Stimulated activated CD4-positive, alpha-beta T cell treated with anti-CD3 and anti-CD28 coated beads, Interleukin-2, amount 100 ng/mL, for 48 hours (primary cell): ENCODE measurements around the gene KRT39.

ENCODE experiments used
- DNase-seq, 2 donors: peaks; one replicate each; pipeline ENCODE4 v3.0.0-alpha.2; 2020

Gene KRT39

DNA sequence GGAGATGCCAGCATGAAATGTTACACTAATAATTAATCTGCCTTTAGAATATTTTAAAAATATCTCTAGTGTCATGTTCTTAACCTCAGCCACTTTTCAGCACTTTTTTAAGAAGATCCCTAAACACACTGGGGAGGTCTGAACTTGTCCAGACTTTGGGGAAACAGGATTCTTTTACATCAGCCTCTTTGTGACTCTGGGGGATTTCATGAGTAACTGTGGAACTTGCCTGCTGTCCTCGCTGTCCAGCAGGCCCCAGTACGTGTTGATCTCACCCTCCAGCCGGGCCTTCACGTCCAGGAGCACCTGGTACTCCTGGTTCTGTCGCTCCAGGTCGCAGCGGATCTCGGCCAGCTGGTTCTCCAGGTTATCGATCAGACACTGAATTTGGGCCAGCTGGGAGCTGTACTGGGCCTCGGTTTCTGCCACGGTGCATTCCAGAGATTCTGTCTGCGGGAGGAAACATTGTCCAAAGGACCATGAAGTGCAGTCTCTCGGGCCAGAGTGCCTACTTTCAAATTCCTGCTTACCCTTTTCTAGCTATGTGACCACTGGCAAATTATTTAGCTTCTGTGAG, 11.9 kb upstream of the KRT39 start:
- DNase-seq: no peak

DNA sequence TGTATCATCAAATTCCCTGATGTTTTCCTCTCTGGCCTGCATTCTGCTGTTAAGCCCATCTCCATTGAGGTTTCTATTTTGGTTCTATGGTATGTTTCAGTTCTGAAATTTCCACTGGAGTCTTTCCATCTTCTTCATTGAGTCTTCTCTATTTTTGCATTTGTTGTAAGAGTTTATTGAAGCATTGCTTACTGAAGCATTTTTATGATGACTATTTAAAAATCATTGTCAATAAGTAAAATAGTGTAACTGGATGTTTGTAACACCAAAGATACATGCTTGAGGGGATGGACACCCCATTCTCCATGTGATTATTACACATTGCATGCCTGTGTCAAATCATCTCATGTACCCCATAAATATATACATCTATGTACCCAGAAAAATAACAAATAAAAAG, 8.8 kb upstream of the KRT39 start:
- DNase-seq: no peak

DNA sequence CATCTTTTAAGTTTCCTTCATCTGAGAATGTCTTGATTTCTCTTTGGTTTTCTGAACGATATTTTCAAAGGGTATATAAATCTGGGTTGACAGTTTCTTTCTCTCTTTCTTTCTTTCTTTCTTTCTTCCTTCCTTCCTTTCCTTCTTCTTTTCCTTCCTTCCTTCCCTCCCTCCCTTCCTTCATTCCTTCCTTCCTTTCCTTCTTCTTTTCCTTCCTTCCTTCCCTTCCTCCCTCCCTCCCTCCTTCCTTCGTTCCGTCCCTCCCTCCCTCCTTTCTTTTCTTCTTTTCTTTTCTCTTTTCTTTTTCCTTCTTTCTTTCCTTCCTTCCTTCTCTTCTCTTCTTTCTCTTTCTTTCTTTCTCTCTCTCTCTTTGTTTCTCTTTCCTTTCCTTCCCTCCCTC, 7.6 kb upstream of the KRT39 start:
- no peak for DNase-seq

DNA sequence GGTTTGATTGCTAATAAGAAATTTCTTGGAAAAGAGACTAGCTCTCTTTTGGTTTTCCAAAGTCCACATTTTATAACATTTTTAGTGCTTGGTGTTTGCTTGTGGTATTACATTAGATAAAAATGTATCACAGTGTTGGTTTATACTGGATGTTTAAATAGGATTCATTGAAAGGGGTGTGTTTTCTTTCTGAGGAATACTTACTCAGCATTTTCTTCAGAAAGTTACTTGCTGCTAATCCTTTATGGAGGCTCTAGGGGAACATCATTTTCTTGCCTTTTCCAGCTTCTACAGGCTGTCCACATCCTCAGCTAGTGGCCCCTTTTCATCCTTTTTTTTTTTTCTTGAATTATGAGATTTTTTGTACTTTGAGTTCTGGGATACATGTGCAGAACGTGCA, 834 bp upstream of the KRT39 start:
- no peak for DNase-seq

DNA sequence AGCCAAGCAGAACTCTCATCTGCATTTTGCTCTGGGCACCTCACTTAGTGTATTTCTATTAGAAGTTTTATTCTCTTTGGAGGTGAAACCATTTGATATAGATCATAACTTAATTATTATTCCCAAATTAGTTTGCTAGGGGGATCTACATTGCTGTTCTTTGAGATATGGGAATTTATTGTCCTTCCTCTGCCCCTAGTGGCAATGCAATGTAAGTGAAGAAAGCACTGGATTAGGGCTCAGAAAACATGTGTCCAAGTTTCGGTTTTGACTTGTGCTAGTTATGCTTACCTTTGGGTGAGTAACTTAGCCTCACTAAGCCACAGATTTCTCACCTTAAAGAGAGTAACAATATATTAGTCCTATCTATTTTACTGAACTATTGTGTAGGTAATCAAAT, 2.9 kb downstream of the KRT39 start:
- DNase-seq: no peak

DNA sequence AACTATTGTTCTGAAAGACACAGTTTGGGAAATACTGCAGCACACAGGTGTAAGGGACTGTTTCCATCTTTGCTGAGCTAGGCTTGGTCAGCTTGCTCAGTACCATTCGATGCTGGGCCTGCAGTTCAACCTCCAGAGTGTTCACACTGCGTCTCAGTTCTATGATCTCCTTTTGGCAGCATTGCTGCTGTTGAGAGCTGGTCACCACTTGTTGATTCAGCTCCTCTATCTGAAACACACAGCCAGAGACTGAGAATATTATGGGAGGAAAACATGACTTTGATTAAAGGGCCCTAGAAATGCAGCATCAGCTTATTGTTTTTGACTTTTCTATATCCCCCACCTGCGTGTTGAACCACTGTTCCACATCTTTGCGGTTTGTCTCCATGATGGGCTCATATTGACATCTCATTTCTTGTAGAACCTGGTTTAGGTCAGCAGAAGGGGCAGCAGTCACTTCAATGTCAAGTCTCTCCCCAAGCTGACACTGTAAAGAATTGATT, 4.6 kb downstream of the KRT39 start:
- DNase-seq: no peak

DNA sequence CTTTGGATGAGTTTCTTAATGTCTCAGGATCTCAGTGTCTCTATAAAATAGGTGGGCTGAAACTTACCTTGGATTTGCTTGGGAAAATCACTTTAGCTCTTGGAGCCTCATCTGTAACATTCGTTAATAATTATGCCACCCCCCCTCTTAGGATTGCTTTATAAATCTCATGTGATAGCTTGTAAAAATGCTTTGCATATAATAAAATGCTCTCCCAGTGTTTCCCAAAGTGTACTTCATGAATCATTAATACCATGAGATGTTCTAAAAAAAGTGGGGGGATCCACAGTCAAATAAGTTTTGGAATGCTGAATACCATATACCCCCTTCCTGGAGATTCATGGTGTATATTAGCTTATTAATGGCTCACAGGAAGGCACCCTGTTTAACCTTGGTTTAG, 5.2 kb downstream of the KRT39 start:
- DNase-seq: no peak

DNA sequence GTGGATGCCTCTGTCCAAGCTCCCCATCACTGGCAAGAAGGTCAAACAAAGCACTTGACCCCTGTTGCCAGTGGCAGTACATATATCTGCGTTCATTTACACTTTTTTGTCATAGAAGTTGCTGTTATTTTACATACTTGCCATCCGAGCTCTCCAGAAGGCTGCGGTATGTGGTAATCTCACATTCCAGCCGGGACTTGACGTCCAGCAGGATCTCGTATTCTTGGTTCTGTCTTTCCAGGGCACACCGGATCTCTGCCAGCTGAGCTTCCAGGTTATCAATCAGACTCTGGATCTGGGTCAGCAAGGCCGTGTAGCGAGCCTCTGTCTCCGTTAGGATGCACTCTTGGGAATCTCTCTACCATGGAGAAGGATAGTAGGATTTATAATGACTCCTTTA, 6.6 kb downstream of the KRT39 start:
- no peak for DNase-seq

DNA sequence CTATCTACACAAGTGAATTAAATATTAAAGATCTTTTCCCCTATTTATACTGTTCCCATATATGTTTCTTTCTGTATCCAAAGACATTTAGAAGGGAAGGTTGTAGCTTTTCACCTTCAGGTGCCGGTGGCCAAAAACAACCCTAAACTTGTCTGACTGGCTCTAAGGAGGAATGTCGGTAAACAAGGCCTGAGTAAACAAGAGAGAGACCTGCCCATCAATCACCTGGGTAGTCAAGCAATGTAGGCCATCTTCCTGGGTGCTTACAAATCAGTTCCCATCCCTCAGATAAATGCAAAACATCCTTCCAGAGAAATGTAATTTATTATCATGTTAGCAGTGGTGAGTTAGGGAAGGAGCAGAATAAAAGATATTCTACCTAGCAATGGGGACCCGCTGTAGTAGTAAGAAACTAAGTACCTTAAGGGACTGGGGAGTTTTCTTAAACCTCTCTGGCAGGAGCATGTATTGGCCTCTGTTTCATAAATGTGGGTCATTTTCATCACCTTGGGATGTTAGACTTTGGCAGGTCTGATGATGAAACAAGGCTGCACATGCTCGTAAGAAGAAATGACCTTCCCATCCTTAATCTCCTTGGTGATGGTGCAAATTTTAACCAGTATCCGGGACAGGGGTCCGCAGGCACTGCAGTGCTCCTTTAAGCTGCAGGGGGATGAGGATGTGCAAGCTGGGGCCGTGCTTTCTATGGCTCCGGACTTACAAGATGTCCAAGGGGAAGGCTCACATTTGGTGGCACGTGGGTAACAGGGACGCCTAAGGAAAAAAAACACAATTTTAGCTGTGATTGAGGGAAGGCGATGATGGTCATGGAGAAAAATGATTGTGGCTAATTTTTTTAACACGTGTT, 8.4 kb downstream of the KRT39 start:
- no peak for DNase-seq

DNA sequence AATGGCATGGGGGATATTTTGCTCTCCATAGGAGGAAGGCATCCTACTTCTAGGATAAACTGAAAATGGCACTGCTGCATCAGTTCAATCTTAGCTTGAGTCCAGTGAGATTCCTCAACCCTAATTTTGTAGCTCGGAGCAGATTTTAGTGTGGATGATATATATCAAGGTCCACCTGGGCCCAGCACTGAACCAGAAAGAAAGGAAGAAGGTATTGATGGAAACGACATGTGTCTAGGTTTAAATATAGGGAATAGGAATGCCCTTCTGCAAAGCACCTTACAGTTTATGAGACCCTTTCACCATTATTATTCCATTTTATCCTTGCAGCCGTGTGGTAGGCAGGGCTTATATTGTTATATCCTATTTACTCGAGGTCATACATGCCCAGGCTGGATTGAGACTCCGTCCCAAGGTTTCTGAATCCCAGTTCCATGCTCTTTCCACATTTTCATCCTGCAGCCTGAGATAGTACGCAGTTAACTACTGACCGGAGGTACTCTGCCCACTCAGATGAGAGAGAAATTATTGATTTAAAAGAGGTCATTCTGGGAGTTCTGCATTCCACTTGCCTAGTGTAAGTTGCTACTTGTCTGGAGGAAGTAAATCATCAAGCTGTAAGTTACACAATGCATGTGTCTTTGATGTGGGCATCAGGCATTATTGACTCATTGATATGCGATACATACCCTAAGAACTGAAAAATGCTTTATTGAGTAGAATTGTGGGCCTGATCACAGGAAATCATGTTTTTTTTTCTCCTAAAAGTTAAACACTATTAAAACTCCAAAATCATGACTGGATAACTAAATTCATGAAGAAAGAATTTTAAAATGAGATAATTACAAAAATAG, 10.1 kb downstream of the KRT39 start:
- no peak for DNase-seq

DNA sequence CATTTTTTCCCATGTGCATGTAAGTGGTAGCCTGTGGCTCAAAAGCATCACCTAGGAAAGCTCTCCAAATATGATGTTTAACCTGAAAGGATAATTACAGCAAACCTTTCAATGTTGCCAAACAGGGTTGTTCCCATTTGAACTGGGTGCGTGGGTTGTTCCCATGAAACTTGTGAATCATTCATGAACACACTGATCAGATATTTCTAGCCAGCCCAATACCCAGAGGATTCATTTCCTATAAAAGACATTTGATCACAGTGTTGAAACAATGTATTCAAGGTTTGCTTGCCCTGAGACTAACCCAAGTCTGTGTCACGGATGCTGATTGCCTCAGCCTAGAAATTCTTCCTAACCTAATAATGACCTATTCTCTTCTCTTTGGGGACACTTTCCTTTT, 12.9 kb downstream of the KRT39 start:
- DNase-seq: peak in 1 of 2 donors; percentile 11

DNA sequence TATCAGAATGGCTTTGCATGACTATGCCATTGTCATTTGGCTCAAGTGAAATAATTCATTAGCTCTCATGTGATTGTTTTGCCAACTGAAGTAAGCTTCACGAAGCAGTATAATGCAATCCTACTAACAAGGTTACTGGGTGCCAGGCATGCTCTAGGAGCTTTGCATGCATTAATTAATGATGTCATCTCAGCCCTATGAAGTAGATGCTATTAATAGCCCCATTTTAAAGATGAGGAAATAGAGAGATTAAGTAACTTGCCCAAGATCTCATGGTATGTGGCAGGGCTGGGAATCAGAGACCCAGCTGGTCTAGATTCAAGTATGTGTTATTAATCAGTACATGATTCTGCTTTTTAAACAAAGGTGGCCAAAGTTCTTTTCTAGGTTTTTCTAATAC, 14.1 kb downstream of the KRT39 start:
- DNase-seq: no peak

DNA sequence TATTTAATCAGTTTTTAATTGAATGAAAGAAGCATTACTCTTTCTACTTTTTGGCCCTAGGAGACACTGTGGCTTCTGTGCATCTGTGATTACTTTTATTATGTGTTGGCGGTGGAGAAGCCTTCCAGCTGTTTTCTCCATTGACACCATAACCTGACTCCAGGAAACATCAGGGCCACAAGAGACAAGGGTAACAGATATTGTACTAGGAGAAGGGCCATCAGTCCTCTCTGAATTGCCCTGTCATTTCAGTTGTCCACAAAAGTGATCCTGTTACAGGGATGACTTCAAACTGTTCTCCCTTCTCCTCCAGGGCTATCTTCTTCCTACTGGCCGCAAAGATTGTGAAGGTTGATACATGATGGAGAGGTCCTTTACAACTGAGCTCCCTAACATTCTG, 14.6 kb downstream of the KRT39 start:
- DNase-seq: no peak

DNA sequence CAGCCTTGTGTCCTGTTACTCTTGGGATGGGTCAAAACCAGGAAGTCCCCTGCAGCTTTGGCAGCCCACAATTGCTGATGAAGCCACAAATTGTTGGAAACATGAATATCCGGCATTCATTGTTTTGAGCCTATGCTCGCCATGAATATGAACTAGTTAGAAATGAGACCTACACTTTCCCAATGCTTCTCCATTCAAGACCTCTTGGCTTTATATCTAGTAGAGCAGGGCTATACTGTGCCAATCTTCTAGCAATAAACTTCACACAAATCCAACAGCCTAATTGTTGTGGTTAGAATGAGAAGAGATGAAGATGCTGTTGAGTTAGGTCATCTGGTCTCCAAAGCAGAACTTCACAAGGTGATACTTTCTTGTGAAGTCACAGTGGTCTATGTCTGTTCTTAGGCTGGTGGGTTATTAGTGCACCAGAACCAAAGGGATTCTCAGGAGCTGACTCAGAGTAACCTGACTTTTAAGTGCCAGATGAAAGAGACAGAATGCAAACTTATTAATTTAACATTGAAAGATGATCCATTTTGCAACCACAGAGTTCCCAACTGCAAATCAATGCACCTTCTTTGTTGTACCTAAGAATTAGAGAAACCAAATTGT, 15.6 kb downstream of the KRT39 start:
- no peak for DNase-seq

DNA sequence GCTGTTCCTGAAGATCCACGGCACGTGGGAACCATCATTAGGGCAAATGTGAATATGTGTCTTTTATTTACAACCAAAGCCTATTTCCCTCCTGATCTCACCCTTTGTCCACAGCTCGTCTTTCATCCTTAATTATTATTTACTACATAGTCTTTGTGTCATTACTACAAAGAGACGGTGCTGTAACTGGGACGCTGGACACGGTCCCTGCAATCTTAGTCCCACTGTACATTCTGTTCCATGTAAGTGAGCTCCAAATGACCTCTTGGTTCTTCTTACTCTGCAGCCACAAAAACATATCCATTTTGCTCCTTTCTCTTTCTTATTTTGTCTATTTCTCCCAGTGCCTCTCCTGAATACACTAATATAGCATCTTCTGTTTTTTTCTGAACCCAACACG, 16.6 kb downstream of the KRT39 start:
- no peak for DNase-seq

DNA sequence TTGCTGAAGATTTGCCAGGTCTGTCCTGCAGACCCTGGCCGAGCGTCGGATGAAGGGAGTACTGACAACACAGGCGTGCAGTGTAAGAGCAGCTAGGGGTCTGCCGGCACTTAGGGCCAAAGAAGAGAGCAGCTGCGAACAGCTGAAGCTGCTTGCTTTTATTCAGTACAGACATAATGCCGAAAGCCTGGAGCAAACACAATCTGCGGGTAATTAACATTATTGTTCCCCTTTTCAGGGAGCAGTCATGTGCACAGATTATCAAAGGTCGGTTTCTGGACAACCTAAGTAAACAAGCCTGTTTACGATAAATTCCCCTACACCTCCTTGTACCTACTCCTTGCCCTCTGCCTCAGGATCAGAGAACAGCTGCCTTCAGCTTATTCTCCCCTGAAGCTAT, 17.3 kb downstream of the KRT39 start:
- DNase-seq: no peak

DNA sequence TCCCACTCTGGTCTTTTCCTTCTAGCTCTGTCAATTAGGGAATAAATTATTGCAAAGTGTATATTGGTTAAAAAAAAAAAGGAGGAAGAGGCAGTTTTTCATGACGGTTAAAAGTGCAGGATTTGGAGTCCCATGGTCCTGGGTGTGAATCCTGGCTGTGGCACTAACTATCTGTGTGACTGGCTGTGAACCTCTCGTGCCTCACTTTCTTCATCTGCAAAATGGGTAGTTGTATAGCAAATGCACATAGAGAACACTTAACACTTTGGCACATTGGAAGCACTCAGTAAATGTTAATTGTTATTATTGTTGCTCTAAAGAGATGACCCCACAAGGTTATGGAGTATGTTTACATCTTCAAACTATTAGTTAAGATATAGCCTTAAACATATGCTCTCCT, 18.8 kb downstream of the KRT39 start:
- no peak for DNase-seq

DNA sequence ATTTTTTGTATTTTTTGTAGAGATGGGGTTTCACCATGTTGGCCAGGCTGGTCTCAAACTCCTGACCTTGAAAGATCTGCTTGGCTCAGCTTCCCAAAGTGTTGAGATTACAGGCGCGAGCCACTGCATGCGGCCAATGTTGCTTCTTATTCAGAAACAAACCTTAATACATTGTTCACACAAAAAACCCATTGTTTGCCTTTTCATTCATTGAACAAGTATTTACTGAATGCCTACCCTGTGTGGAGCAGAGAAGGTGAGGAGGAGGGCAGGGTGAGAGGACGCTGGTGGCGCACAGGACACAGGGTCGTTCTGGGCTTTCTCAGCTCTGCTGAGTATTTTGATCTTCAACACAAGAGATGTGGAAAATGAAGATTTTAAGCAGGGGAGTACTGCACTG, 21.3 kb downstream of the KRT39 start:
- no peak for DNase-seq

DNA sequence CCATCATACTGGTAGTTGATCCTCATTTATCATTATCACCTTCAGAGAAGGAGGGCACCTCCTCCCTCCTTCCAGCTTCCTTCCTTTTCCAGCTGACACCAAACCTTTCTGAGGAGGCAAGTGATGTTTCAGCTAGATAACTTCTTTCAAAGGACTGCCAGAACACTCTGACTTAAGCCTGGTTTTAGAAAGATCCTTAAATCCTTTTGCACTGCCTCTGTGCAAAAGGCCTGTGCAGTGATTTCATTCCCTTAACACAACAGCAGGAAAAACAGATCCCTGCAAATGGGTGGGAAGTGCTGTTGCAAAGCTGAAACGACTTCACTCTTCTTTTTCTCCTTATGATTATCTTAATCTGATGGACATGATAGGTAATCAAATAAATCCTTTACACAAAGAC, 22.2 kb downstream of the KRT39 start:
- DNase-seq: no peak

DNA sequence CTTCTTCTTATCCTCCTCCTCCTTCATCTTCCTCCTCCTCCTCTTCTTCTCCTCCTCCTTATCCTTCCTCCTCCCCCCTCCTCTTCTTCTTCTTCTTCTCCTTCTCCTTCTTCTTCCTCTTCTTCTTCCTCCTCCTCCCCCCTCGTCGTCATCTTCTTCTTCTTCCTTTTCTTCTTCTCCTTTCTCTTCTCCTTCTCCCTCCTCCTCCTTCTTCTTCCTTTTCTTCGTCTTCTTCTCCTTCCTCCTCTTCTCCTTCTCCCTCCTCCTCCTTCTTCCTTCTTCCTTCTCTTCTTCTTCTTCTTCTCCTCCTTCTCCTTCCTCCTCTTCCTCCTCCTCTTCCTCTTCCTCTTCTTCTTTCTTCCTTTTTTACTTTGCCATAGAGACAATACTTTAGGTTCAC, 24.2 kb downstream of the KRT39 start:
- DNase-seq: no peak

DNA sequence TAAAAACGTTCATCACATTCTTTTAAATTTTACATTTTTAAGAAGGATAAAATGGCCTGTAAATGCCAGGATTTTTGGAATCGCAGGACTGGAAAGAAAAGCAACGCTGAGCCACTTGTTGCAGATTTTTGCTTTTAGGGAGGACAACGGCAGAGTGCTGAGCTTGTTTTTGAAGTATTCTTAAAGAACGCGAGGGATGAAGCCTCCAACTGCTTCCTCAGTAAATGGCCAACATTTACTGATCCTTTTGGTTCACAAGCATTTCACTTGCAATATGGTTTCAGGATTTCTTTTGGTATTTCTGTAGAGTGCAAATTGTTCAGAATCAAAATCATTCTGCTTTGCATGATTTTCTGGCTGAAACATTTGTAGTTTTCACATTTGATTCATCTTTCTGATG, 26.5 kb downstream of the KRT39 start:
- no peak for DNase-seq

DNA sequence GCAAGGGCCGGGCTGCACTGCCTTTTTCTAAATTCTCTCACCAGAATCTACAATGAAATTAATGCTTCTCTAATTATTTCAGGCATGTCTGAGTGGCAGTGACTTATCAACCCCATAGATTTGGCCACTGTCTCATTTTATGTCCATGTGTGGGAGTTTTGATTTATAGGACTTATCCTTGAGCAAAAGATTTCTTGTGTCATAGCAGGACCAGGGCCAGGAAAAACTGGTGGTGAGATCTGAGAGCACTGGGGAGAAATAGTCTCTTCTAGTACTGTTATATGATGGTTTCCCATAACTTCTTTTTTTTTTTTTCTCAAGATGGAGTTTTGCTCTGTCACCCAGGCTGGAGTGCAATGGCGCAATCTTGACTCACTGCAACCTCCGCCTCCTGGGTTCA, 27.8 kb downstream of the KRT39 start:
- DNase-seq: no peak

DNA sequence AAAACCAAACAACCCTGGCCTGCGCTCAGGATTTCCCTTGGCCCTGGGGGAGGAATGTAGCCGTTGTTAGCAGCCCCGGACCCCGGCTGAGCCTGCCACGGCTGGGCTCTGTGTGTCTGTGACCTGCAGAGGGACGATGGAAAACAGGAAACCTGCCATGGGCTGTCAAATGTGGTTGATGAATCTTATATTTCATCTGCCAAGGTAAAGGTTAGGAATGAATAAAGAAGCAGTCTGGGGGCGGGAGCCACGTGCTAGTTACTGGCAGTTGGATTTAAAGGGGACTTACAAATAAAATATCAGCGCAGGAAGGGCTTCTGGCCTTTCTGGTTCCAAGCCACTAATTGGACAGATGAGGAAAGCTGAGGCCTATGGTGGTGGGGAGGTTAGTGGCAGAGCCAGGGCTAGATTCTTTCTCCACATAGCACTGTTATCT, 29.3 kb downstream of the KRT39 start, which contains the start of gene KRT23:
Gene KRT23, minus strand, starts transcription at position 263 of the 436 bp plus-strand sequence. CDS start 1,043 bp downstream, outside the sequence.
- no peak for DNase-seq
